ENCODE measurements around the gene ADCY7.

- TF ChIP-seq, protein P1, sequence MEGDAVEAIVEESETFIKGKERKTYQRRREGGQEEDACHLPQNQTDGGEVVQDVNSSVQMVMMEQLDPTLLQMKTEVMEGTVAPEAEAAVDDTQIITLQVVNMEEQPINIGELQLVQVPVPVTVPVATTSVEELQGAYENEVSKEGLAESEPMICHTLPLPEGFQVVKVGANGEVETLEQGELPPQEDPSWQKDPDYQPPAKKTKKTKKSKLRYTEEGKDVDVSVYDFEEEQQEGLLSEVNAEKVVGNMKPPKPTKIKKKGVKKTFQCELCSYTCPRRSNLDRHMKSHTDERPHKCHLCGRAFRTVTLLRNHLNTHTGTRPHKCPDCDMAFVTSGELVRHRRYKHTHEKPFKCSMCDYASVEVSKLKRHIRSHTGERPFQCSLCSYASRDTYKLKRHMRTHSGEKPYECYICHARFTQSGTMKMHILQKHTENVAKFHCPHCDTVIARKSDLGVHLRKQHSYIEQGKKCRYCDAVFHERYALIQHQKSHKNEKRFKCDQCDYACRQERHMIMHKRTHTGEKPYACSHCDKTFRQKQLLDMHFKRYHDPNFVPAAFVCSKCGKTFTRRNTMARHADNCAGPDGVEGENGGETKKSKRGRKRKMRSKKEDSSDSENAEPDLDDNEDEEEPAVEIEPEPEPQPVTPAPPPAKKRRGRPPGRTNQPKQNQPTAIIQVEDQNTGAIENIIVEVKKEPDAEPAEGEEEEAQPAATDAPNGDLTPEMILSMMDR (conservative IDR thresholded peaks at IDR 0.05; ENCODE audit: low read depth, low read length), result no peak
- TF ChIP-seq EZH2 (IDR thresholded peaks at IDR 0.05; ENCODE audit: borderline replicate concordance, low read depth, low read length, poor library complexity, severe bottlenecking), result no peak
Observed at GRCh38 chr16:50315346-50315997, 49.1 kb downstream of the ADCY7 start.
